Keratinocyte (primary cell): ENCODE data around the gene TOM1L2. TPM values are rescaled to one million over a fixed set of nuclear protein-coding genes. Genes with fewer than 3 reads are reported as not detected.

Experiments used
- DNase-seq: peaks from one replicate; pipeline ENCODE4 v3.0.0-alpha.2; 2011; ENCODE audit warnings: low read depth, missing footprints, low spot score
- FAIRE-seq: peaks from 2 replicates; lab custom pipeline; 2011; peaks lifted over from hg19 to GRCh38; lab: Jason Lieb, UNC
- H2AFZ ChIP-seq: 2 replicates; pipeline ENCODE4 v1.6.0; 2012; ENCODE audit warnings: low read length, control low read depth, inconsistent platforms; ENCODE audit not compliant: control insufficient read depth
- H3K27ac ChIP-seq: 2 replicates; pipeline ENCODE4 v1.5.1; 2011; ENCODE audit warnings: low read length; ENCODE audit not compliant: control insufficient read depth, insufficient read depth
- H3K27me3 ChIP-seq: 3 replicates; pipeline ENCODE4 v1.6.0; 2011; ENCODE audit warnings: low read length; ENCODE audit not compliant: control insufficient read depth, insufficient read depth; ENCODE audit errors: extremely low read depth
- H3K36me3 ChIP-seq, 2 experiments: 2 replicates in 1 of 2; 3 replicates in 1 of 2; pipeline ENCODE4 v1.5.1; 2011; ENCODE audit warnings: low read length in 2 of 2, mild to moderate bottlenecking in 1 of 2; ENCODE audit not compliant: control insufficient read depth in 2 of 2, insufficient read depth in 2 of 2; ENCODE audit errors: extremely low read depth in 1 of 2
- H3K4me1 ChIP-seq: 3 replicates; pipeline ENCODE4 v1.5.1; 2011; ENCODE audit warnings: low read length; ENCODE audit not compliant: control insufficient read depth, insufficient read depth; ENCODE audit errors: extremely low read depth
- H3K4me2 ChIP-seq: 3 replicates; pipeline ENCODE4 v1.6.0; 2011; ENCODE audit warnings: low read depth, low read length; ENCODE audit not compliant: control insufficient read depth, insufficient read depth; ENCODE audit errors: extremely low read depth
- H3K4me3 ChIP-seq, 3 experiments: fragments of 200-600 bp in 1 of 3; sonication (generic) in 1 of 3; 2 replicates in 2 of 3; 3 replicates in 1 of 3; pipeline ENCODE4 v1.5.1; 2011 to 2016; ENCODE audit warnings: low read length in 3 of 3, mild to moderate bottlenecking in 3 of 3, control low read depth in 2 of 3, inconsistent platforms in 1 of 3, low read depth in 1 of 3, mixed read lengths in 1 of 3, mixed run types in 1 of 3, moderate library complexity in 1 of 3; ENCODE audit not compliant: control insufficient read depth in 2 of 3, insufficient read depth in 2 of 3; ENCODE audit errors: extremely low read depth in 1 of 3
- H3K79me2 ChIP-seq: 2 replicates; pipeline ENCODE4 v1.6.0; 2012; ENCODE audit warnings: low read length; ENCODE audit not compliant: control insufficient read depth, insufficient read depth
- H3K9ac ChIP-seq: 3 replicates; pipeline ENCODE4 v1.6.0; 2011; ENCODE audit warnings: low read length; ENCODE audit not compliant: control insufficient read depth, insufficient read depth; ENCODE audit errors: extremely low read depth
- H3K9me1 ChIP-seq: 3 replicates; pipeline ENCODE4 v1.6.0; 2011; ENCODE audit warnings: low read length; ENCODE audit not compliant: control insufficient read depth, insufficient read depth; ENCODE audit errors: extremely low read depth
- H3K9me3 ChIP-seq: 2 replicates; pipeline ENCODE4 v1.5.1; 2012; ENCODE audit warnings: low read depth, low read length; ENCODE audit not compliant: control insufficient read depth
- H4K20me1 ChIP-seq: 3 replicates; pipeline ENCODE4 v1.6.0; 2011; ENCODE audit warnings: low read length; ENCODE audit not compliant: control insufficient read depth, insufficient read depth; ENCODE audit errors: extremely low read depth
- EZH2 ChIP-seq: IDR thresholded peaks from one replicate; pipeline ENCODE4 v1.6.1; 2012; ENCODE audit warnings: inconsistent platforms, mild to moderate bottlenecking, low read length, moderate library complexity
- dilution Hi-C: fragments of 300-500 bp; cut with MboI; formaldehyde crosslinking; loops from one replicate; pipeline ENCODE4 v1.7.0; 2020; ENCODE audit warnings: low sequenced_read_pairs; ENCODE audit not compliant: extremely low pct_ligation_motif_present
- polyA plus RNA-seq, 5 experiments: library from polyadenylated mRNA; depleted of rRNA in 3 of 5; stranded (reverse) in 3 of 5; stranded (forward) in 1 of 5; unstranded in 1 of 5; fragments of >200 nt; gene quantifications; 1 replicate in 1 of 5; 2 replicates in 3 of 5; 3 replicates in 1 of 5; pipeline versions ENCODE4 v1.2.1 to v1.2.3, GENCODE V29; 2011 to 2012; ENCODE audit warnings: missing spikeins in 2 of 5, low read depth in 1 of 5, low replicate concordance in 1 of 5
- TF ChIP-seq, protein P1 (sequence below), 3 experiments: IDR thresholded peaks in 1 of 3; conservative IDR thresholded peaks in 1 of 3; optimal IDR thresholded peaks in 1 of 3; 2 replicates in 2 of 3; 3 replicates in 1 of 3; pipeline versions ENCODE3 to v1.5.1; 2011; ENCODE audit warnings: low read length in 3 of 3, mild to moderate bottlenecking in 3 of 3, moderate library complexity in 2 of 3, control low read depth in 1 of 3, inconsistent platforms in 1 of 3; ENCODE audit not compliant: insufficient read depth in 2 of 3; ENCODE audit errors: extremely low read depth in 1 of 3

The TOM1L2 gene
- polyA plus RNA-seq, 1 donor (not counting 4 experiments of a cell fraction or from before 2014, with no cell fraction given): 36.3 TPM

DNA sequence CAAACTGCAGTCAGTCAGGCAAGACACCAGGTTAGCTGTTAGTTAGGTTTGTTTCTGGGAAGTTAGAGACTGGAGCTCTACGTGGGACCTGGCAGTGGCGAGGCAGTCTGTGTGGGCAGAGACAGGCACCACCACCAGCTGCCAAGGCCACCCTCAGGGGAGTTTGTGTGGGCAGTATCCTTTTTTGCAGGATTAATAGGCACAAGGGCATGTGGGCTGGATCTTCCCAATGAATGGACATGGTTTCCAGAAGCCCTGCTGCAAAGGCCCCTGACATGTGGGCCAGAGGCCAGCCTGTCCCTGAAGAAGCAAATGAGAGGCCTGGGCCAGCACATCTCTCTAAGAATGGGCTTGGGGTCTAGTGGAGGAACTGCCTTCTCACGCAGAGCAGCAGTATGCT is 116.2 kb downstream of the TOM1L2 start:
- dilution Hi-C loops: no loop called here
- H3K9me1 ChIP-seq: no peaks in the 10 kb centered on the region

DNA sequence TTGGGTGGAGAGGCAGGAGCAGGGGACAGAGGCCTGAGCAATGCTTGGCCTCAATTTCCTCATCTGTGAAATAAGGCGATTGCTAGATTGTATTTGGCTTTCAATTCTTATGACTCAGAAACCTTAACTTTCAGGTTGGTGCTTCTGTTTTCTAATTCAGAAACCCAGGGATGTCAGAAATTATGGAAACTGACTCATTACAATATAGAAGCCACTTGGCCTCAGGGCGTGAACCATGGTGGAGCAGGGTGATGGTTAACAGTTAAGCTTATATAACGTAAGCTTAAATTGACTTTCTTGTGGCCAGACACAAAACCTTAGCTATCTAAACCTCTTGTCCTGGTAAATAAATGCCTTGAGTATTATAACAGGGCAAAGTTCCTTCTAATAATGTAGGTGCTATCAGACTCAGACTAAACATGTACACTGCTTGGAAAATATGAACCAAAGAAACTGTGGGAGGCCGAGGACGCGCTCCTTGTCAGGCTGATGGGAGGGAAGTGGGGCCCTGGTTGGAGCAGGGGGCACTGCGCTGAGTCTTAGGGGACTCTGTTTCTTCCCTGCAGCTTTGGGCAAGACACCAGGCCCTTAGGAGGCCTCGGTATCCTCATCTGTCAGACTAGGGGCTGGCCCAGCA is 118.3 kb downstream of the TOM1L2 start:
- dilution Hi-C loops: no loop called here
- Histone ChIP-seq H3K9me3 (no peaks in the 10 kb centered on the region), H2AFZ (no peak overlapping the region), H4K20me1 (no peaks in the 10 kb centered on the region), H3K27me3 (no peaks in the 10 kb centered on the region), H3K9ac (no peak overlapping the region), H3K36me3 (peaks cover 4 to 14% of the 10 kb centered on the region in 2 experiments), H3K27ac (peak overlapping the region; percentile 32), H3K4me2 (peak overlapping the region; percentile 18), H3K4me1 (peaks cover 32% of the 10 kb centered on the region), H3K9me1 (no peaks in the 10 kb centered on the region), H3K79me2 (no peaks in the 10 kb centered on the region), H3K4me3 (no peak overlapping the region)
- DNase-seq (no peak), FAIRE-seq (peak; percentile 36)
- TF ChIP-seq, protein P1, sequence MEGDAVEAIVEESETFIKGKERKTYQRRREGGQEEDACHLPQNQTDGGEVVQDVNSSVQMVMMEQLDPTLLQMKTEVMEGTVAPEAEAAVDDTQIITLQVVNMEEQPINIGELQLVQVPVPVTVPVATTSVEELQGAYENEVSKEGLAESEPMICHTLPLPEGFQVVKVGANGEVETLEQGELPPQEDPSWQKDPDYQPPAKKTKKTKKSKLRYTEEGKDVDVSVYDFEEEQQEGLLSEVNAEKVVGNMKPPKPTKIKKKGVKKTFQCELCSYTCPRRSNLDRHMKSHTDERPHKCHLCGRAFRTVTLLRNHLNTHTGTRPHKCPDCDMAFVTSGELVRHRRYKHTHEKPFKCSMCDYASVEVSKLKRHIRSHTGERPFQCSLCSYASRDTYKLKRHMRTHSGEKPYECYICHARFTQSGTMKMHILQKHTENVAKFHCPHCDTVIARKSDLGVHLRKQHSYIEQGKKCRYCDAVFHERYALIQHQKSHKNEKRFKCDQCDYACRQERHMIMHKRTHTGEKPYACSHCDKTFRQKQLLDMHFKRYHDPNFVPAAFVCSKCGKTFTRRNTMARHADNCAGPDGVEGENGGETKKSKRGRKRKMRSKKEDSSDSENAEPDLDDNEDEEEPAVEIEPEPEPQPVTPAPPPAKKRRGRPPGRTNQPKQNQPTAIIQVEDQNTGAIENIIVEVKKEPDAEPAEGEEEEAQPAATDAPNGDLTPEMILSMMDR (optimal IDR thresholded peaks at IDR 0.05 in 1 of 3, IDR thresholded peaks at IDR 0.05 in 1 of 3, conservative IDR thresholded peaks at IDR 0.05 in 1 of 3; ENCODE audit: extremely low read depth in 1 of 3, insufficient read depth in 2 of 3, low read length in 3 of 3): no peak
- no peak for TF ChIP-seq EZH2

More for the DNA sequence above, 116.2 kb downstream of the TOM1L2 start:
- no peaks in the 10 kb centered on the region for H3K27me3 ChIP-seq
- H3K79me2 ChIP-seq: no peaks in the 10 kb centered on the region
- no peaks in the 10 kb centered on the region for H3K9me3 ChIP-seq
- peaks cover under 1 to 15% of the 10 kb centered on the region in 2 experiments for H3K36me3 ChIP-seq
- DNase-seq: no peak
- no peak overlapping the region for H3K4me3 ChIP-seq
- no peak for FAIRE-seq
- H3K4me2 ChIP-seq: no peak overlapping the region
- no peak overlapping the region for H3K27ac ChIP-seq
- H3K9ac ChIP-seq: no peak overlapping the region
- no peak overlapping the region for H2AFZ ChIP-seq
- H4K20me1 ChIP-seq: no peaks in the 10 kb centered on the region
- H3K4me1 ChIP-seq: peaks cover 24% of the 10 kb centered on the region
- TF ChIP-seq EZH2: no peak
- TF ChIP-seq, protein P1 (optimal IDR thresholded peaks at IDR 0.05 in 1 of 3, IDR thresholded peaks at IDR 0.05 in 1 of 3, conservative IDR thresholded peaks at IDR 0.05 in 1 of 3; ENCODE audit: extremely low read depth in 1 of 3, insufficient read depth in 2 of 3, low read length in 3 of 3): no peak
